Activated naive CD4-positive, alpha-beta T cell (primary cell): ENCODE data around the gene SLC16A3.
A peak's percentile ranks its signal among the peaks of the same experiment; 100 is the strongest.

ENCODE experiments used
- DNase-seq, 4 experiments: peaks; one replicate each; lab custom pipeline; 2025; lab: John Stamatoyannopoulos, UW

SLC16A3 gene

DNA sequence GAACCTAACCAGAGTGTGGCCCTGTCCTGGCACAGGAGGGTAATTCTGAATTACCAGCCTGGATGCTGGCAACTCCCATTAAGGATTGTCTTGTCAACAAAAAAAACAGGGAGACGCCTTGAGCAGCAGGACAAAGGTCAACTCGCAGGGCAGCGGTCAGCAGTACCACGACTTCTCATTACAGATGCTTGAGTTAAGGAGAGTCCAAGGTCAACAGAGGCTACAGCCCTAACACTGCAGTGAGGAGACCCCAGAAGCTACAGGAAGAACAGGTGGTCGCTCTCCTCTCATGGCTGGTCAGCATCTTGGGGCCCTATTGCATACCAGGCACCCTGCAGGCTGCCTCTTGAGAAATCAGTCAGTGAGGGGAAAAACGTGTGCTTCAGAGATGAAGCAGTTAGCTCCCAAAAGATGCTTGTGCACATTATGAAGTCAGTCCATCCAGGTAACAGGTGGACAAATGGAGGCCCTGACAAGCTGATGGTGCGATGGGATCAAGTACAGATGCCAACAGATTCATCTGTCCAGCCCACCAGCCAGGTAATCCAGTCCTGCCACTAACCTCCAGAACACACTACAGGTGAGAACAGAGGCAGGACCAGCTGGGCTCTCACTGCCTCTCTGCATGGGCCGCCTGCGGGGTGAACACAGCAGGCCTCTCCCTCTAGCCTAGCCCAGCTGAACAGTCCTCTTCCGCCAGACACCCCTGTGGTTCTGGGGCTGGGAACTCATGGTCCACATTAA, 40.5 kb downstream of the SLC16A3 start:
- no peak for DNase-seq

DNA sequence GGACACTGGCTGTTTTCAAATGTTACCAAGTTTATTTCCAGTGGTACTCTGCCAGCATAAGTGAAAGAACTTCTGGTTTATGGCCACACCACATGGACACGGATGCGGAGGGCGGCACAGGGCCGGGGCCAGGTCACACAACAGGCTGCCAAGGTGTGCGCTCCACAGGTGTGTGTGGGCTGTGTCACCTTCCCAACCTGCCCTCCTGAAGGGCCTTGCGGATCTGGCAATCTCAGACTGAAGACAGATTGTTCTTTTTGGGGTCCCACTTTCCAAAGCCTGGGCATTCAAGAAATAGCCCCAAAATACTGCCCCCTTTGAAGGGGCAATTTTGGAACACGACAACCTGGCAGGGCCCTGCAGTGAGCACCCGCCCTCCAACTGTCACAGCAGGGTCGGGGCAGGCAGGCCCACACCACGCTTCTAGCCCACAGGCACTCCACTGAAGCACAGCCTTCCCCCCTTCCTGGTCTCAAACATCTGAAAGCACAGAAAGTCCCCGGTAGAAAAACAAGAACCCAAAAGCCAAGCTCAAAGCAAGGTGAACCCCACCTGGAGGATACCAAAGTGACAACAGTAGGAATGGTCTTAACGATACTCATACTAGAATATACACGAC, 41.1 kb downstream of the SLC16A3 start:
- no peak for DNase-seq

DNA sequence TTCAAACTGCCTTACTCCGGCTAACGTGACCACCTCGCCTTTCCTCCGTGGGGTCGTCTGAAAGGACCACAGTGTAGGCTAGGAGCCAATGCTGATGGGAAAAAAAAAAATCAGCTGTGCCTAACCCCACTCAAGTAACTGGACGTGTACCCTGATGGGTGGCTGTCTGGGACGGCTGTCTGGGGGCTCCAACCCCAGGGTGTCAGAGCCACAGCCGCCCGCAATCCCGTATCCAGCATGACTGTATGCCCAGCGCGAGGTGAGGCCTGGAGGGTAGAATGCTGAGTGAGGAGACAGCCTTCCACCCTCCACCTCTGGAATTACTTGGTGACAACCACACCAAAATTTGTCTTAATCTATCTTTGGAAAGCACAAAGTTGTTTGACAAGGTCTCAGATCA, 41.8 kb downstream of the SLC16A3 start:
- no peak for DNase-seq

DNA sequence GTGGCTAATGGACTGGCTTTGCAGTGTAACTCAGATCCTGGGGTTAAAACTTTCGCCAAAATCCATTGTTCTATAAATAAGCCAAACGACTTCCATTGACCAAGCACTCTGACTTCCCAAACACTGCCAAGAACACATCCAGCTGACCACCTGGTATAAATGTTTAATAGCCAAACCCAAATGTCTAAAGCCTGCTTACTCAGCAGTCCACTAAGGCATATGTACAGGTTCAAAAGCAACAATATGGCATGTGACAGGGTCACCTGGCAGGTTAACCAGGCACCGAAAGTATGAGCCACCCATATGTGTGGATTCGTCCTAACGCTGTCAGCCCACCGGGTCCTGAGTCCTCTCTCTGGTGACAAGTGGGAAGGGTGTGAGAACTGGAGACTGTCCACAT, 42.6 kb downstream of the SLC16A3 start:
- no peak for DNase-seq

DNA sequence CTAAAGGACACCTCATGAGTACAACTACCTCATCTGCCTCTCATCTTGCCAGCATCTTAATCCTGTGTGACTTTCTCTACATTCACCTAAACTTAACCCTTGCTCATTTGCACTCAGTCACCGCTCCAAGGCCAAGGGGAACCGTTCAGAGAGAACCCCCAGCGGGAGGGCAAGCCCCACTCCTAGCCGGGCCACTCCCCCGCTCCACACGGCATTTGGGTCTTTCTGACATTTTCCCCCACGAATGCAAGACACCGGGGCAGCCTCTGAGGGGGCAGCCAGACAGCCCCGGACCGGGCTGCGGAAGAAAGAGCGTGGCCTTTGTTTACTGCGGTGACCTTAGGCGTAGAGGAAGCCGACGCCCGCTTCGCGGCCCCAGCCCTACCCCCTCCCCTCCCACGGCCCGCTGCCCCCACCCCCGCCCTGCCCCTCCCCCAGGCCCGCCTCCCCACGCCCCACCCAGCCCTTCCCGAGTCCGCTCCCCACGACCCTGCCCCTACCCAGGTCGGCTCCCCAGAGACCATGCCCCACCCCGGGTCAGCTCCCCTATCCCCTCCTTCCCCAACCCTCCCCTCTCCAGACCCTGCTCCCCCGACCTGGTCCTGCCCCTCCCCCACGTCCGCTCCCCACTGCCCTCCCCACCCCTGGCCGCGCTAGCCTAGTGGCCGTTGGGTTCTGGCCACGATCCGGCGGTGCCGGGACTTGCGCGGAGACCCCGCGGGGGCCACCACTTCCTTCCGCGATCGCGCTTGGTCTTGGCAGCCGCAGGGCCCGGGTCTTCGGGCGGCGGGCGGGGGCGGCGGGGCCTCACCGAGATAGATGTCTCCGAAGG, 43.9 kb downstream of the SLC16A3 start:
- DNase-seq: peak in 2 of 4 experiments; percentile 12 to 20

DNA sequence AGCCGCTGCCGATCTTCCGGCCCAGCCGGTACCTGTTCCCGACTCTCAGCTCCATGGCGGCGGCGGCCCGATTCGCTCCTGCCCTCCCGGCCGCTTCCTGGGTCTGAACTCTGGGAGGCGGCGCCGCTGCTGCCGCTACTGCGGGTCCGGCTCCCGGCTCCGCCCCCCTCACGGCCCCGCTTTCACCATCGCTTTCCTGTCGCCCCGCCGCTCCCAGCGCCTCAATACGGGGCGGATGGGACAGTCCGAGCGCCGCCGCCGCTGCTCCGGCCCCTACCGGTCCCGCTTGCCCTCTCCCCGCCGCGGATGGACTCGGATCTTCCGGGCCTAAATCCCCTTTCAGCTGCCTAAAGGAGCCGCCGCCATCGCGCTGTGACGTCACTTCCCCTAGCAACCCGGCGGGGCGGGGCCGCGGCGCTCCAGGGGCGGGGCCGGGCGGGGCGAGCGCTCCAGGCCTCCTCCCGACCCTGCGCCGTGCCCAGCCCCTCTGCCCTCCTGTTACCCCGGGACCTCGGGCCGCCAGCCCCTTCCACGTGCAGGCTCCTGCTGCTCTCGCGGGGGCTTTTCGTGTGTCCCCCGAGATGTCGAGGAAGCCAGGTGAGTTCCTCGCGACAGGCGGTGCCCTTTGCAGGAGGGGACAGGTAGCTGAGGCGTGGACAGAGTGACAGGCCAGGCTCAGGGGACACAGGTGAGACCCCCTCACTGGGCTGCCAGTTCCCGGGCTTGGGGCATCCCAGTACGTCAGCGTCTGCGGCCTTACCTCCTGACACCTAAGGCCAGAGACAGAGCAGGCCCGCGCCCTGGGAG, 44.7 kb downstream of the SLC16A3 start, which contains the start of gene CSNK1D:
CSNK1D (minus strand) TSS at position 374 of the 807 bp plus-strand sequence; CDS start at position 55, 319 bp downstream.
- peak; percentile 79 to 92 (median 84) for DNase-seq

DNA sequence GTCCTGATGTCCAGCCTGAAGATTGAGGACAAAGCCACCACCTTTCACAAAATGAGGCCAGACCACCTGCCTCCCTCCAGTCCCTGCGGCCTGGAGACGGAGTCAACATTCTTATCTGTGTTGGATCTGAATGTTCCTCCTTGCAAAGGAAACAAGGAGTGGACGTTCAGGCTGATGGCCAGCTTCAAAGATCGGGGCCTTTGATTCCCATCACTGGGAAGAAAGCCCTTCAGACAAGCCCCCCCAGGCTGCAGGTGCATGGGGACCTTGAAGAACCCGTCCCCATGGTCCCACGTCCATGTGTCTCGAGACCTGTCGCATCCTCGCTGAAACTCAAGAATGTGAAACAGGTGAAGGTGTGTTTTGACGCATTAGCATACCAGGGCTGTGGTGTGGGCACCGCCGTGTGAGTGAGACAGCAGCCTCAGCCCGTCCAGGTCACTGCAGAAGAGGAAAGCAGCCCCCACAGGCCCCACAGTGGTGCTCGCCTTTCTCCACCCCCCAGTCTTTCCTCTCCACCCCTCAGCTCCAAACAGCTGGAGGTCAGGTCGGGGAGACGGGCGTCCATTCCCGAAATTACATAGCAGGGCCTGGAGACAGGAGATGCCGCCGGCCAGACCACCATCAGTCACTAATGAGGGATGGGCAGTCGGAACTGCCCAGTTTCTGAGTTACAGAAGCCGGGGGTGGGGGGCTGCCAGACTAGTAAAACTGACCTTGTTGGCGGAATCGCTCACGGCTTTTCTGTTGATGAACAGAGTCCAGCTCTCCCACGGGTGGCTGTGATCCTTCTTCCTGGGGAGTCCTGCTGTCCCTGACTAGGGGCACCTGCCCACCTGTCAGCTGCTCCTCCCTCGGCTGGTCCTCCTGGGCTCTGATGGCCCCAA, 45.5 kb downstream of the SLC16A3 start:
- DNase-seq: no peak

DNA sequence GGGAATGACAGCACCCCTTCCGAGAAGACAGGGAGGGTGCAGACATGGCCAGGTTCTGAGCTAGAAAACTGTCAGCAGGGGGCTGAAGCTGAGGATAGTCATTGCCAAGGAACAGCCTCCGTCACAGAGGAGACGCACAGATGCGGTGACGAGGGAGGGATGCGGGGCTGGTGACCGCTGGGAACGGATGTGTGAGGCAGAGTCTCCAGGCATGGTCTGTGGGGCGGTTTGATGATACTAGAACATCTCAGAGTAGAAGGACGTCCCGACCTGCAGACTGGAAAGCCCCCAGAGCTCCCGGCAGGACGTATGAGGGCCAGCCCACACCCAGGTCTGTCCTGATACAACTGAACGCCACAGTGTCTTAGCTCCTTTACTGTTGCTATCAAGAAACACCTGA, 46.5 kb downstream of the SLC16A3 start:
- DNase-seq: no peak

DNA sequence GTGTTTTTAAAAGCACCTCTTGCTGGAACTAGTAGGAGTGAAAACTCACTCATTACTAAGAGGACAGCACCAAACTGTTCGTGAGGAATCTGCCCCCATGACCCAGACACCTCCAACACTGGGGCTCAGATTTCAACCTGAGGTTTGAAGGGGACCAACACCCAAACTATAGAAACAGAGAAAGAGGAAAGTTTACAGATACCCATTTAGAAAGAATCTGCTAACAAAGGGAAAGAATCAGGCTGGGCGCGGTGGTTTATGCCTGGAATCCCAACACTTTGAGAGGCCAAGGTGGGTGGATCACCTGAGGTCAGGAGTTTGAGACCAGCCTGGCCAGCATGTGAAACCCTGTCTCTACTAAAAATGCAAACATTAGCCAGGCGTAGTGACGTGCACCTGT, 48.1 kb downstream of the SLC16A3 start:
- DNase-seq: no peak

DNA sequence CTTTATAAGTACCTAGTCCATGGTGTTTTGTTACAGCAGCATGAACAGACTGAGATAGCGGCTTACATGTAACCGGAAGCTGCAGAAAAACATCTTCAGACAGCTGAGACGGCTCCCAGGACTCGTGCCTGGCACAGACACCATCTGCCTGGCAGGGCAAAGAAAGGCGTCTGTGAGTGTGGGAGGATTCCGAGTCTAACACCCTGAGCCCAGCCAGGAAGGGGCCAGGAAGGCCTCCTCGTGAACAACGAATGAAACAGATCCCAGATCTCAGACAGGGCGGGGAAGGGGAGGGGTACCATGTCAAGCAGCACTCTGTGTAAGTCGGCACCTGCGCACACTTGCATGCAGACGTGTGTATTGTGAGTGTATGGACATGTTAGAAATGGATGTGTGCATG, 49.0 kb downstream of the SLC16A3 start:
- DNase-seq: no peak

DNA sequence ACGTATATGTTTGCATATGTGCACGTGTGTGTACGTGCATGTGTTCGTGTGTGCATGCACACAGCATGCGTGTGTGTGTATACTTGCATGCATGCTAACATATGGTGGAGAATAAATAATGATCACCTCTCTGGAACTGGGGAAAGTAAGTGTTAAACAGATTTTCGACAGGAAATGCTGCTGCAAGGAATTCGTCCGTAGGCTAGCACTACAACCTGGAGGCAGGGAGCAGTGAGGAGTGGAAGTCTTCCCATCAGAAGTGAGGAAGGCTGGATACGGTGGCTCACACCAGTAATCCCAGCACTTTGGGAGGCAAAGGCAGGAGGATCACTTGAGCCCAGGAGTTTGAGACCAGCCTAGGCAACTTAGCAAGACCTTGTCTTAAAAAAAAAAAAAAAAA, 49.5 kb downstream of the SLC16A3 start:
- DNase-seq: no peak

DNA sequence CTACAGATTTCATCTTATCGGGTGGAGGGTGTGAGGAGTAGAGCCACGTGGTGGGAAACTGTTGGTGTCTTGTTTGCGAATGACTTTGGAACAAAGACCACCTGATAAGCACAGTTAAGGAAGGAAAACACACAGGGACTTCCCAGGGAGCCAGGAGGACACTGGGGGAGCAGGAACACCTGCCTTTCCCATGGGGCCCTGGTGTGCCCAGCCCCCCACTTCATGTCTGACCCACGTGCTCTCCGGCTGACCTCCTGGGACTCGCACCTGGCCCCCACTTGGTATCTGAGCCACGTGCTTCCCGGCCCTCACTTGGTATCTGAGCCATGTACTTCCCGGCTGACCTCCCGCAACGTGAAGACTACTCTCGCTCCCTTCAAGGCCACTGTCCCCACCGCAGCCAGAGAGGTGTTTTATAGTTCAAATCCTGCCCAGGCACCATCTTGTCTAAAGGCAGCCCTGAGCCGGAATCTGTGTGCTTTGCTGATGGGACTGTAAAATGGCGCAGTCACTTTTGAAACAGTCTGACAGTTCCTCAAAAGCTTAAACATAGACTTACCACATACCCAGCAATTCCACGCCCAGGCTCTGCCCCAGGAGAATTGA, 50.0 kb downstream of the SLC16A3 start:
- no peak for DNase-seq

DNA sequence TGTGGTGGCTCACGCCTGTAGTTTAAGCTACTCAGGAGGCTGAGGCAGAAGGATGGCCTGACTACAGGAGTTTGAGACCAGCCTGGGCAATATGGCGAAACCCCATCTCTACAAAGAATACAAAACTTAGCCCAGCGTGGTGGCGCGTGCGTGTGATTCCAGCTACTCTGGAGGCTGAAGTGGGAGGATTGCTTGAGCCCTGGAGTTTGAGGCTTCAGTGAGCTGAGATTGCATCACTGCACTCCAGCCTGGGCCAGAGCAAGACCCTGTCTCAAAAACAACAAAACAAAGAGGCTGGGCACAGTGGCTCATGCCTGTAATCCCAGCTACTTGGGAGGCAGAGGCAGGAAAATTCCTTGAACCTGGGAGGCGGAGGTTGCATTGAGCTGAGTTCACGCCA, 51.7 kb downstream of the SLC16A3 start:
- no peak for DNase-seq

DNA sequence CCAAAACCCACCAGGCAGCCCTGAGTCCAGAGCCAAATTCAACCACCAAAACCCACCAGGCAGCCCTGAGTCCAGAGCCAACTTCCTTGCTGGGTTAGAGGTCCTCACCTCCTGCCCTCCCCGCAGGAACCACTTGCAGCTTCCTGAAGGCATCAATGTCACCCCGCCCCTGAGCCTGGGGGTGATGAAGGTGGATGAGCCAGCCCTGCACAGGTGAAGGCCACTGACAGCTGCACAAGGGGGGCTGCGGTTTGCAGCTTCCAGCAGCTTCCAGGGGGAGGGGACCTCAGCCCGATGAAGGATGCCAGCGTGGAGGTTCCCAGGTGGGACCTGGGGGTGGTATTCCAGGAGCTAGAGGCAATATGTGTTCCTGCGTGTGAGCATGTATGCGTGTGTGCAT, 52.2 kb downstream of the SLC16A3 start:
- DNase-seq: no peak

DNA sequence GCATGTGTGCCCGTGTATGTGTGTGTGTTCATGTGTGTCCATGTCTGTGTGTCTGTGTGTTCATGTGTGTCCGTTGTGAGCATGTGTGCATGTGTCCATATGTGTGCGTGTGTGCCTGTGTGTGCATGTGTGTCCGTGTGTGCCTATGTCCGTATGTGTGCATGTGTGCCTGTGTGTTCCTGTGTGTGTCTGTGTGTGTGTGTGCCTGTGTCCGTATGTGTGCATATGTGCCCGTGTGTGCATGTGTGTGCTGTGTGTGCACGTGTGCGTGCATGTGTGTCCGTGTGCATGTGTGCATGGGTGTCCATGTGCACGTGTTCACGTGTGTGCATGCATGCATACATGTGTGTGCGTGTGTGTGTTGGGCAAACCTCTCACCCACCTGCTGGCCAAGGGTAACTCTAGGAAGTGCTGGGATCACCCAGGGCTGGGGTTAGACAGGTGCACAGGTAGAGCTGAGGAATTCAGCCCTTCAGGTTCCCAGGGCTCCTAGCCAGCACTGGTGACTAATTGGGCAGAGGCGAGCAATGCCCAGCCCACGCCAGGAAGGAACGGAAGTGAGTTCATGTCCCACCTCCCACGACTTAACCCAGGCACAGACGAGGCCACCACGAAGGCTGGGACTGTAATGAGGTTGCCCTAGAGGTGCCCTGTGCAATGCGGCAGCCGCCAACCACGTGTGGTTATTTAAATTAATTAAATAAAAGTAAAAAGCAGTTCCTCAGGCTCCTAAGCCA, 52.8 kb downstream of the SLC16A3 start:
- no peak for DNase-seq

DNA sequence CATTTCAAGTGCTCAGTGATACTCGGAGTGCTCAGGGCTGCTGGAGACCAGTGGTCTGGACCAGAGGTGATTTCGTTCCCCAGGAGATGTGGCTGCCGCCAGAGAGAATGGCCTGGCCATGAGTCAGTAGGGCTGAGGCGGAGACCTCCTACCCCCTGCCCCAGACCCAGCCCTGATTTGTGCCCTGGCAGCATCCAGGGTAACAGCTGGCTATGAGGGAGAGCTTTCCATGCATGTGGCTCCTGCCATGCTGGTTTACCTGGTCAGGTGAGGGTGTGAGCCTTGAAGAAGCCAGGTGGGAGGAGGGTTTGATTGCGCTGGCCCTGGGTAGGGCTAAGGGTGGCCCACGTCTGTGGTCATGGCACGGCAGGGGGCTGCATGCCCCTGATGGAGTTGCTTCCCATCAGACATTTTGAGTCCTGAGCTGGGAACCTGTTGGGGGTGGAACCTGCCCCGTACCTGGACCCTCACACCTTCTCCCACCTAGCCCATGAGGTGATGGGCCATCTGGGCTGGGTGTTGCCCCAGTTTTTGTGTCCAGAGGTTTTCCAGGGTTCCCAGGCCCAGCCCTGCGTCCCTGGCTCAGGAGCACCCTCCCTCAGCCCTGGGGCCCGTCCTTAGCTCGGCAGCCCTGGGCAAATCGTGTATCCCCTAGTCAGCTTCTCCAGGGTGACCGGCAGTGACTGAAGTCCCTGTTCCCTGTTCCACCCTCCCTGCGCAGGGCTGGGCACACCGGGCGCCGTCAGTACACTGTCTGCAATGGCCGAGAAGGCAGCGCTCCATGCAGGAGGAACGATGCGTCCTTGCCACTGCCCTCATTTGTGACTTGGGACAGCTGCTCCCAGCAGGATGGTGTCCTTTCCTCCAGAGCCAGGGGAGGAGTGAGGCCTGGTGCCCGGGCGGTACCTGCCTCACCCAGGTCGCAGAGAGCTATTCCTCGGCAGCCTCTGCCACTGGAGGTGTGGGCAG, 53.7 kb downstream of the SLC16A3 start:
- DNase-seq: no peak

DNA sequence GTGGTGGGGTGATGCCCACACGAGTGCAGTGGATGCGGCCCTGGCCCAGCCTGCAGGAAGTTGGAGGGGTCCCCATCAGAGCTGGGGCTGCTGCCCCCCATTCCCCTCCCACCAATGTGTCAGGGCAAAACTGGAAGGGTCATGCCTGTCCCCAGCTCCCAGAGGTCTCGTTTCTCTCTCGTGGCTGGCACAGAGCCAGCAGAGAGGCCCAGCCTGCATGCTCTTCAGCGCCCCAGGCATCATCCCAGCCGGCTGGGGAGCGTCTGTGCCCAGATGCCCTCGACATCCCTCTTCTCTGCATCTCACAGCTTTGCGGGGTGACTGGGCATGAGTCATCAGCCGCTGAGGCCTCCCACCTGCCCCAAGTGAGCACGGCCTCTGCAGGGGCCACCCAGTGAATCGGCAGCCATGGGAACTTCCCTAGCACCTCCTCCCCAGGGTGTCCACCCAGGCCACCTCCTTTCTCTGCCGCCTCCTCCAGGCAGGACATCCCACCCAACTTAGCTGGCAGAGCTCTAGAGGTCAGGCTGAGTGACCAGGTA, 54.4 kb downstream of the SLC16A3 start:
- DNase-seq: no peak

DNA sequence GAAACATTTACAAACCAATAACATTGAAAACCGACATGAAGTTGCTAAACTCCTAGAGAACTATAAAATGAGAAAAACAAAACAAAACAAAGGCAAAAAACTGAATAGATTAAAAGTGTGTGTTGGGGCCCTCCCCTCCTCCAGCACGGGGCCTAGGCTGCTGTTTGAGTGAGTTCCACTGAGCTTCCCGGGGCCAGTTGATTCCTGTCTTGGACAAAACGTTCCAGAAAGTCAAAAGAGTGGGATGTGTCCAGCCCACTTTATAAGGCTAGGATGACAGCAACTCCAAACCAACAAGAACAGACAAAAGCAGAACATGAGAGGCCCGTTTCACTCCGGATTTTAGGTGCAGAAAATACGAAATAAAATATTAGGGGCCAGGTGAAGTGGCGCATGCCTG, 56.3 kb downstream of the SLC16A3 start:
- DNase-seq: no peak
